DMS53 treated with DMSO at 0.1 percent for 48 hours (cell line): ENCODE data around the gene DENND1B.
A peak's percentile ranks its signal among the peaks of the same experiment; 100 is the strongest.

Experiments used
- DNase-seq: peaks from one replicate; lab custom pipeline; 2025; ENCODE audit not compliant: unreplicated experiment; lab: John Stamatoyannopoulos, UW

DENND1B gene

GRCh38 chr1:197775282-197776262, at the start of gene DENND1B:
DENND1B (minus strand) TSS chr1:197775480; CDS start chr1:197775155, 325 bp downstream.
- peak; percentile 58 for DNase-seq

DNA sequence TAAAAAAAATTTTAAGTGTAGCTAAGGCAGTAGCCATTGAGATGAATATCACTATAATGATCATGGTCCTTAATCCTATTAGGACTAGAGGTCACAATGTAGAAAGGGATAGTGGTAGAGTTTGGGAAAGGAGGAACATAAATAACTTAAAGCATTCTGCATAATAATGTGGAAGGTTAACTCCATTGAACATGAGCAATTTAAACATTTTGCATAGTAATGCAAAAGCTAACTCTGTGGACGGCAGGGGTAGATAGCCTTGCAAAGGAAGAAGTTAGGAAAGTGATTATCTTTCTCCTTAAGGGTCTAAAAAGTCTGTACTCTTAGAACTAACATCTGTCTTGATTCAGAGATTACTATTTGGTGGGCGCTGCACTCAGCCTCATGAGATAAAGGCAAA, 39.0 kb upstream of the DENND1B start:
- DNase-seq, result no peak

GRCh38 chr1:197813741-197814140, 38.5 kb upstream of the DENND1B start:
- no peak for DNase-seq

GRCh38 chr1:197811769-197812168, 36.5 kb upstream of the DENND1B start:
- DNase-seq, result no peak

GRCh38 chr1:197810812-197811211, 35.5 kb upstream of the DENND1B start:
- no peak for DNase-seq

DNA sequence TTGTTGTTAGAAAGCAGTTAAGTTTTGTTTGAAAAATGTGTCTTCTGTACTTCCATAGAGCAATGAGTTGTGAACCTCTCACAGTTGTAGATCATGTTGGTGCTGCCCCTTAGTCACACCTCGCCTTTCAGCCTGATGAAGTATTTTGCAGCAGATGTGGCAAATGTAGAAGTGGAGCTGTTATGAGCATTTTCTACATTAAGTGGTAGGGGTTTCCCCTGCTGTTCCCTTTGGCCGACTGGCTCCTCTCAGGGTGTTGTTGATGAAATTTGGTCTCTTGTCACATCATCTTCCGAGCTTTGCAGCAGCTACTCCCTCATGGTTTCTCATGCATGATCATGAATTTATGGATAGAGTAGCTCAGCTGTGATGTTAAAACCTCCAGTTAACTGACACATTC, 33.6 kb upstream of the DENND1B start:
- DNase-seq, result no peak

DNA sequence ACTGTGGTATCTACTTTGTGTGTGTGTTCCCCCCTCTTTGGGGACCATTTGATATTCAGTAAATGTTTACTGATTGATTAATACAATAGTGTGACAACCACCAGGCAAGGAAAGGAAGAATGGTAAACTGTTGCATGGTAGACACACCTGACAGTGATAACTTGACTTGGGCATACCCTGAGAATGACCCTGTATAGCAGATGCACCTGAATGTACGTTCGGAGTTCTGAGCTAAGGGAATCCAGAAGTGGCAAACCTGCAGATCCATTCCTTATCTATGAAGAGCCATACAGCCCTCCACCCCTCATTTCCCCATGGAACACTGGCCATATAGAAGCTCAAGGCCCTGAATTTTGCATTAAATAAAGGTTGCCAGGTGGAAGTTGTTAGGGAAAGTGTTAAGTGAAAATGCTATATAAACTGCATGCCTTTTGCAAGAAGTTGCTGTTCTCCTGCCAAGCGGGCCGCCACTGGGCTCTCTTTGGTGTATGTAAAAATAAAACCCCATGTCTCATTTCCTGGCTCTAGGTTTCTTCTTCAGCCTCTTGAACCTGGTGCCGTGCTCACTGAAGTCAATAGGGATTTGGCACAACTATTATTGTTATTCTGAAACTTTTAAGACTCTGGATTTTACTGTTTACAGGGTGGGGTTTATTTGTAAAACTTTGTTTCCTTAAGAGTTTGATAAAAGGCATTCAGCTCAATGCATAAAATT, 32.6 kb upstream of the DENND1B start:
- DNase-seq, result no peak

- no peak for DNase-seq
Observed at GRCh38 chr1:197807216-197807615, 31.9 kb upstream of the DENND1B start.

DNA sequence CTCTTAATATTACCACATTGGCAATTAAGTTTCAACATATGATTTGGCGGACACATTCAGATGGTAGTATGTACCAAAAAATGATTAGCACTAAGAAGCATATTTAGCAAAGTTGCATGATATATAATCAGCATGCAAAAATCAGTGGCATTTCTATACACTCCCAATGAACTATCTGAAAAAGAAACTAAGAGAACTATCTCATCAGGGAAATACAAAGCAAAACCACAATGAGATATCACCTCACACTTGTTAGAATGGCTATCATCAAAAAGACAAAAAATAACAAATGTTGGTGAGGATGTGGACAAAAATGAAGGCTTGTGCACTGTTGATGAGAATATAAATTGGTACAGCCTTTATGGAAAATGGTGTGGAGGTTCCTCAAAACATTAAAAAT, 31.4 kb upstream of the DENND1B start:
- no peak for DNase-seq

- no peak for DNase-seq
Observed at GRCh38 chr1:197801684-197802083, 26.4 kb upstream of the DENND1B start.

GRCh38 chr1:197801111-197801482, 25.8 kb upstream of the DENND1B start:
- DNase-seq, result no peak

DNA sequence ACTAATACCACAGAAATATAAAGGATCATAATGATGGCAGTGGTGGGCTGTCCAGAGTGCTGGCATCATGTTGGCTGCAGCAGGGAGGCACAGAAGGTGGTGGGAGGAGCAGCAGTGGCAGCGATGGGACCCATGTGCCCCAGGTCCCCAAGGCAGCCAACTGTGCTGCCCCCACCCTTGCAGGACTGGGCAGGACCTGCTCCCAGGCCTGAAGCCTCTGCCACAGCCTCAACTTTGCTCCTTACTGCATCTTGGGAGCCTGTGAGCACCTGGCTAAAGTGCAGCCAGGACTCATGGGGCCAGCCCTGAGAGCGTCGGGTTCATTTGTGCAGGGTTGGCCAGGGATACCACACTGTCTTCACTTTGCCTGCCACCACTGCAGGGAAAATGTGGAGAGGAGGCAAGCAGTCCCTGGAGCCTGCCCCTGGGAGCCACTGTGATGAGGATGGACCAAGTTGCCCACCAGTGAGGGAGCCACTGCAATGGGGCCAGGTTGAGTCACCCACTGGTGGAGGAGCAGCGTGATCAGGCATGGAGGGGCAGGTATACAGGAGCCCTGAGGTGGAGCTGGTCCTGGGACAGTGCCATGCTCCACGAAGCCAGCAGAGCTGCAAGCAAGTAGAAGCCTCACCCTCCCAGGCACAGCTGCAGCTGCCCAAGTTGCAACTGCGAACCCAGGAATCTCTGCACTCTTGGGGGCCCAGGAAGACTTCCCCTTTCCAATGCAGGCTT, 25.3 kb upstream of the DENND1B start:
- DNase-seq, result no peak

DNA sequence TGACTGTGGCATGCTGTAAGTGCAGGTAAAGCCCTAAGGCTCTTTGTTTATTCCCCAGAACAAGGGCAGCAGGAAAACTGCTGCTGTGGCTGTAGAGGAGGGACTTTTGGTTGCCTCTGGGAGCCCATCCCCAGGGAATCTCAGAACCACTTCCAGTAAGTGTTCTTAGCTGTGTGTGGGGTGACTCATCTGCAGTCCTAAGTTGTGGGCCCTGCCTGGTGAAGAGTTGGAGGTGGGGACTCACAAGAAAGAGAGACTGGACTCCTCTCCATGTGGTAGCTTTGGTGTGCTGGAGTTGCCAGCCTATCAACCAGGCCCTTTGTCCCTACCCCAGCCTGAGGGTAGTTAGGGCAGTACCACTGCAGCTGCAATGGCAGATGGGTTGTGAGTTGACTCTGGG, 24.0 kb upstream of the DENND1B start:
- DNase-seq, result no peak

DNA sequence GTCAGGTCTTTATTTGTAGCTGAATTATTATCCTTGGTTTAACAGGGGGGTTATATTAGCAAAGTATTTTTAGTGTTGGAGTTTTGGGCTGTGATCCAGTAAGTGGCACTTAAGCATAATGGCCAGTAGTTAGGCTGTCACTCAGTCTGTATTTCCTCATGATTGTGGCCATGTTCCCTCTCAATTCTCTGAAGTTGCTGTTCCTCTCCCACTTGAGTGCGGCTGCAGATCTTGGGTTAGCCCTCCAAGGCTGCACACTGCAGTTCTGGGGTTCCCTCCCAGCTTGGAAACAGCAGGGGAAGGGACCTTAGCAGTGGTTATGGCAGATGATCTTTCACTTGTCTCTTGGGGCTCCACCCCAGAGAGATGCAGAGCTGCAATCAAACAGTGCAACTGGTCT, 23.2 kb upstream of the DENND1B start:
- no peak for DNase-seq

GRCh38 chr1:197797010-197797409, 21.7 kb upstream of the DENND1B start:
- no peak for DNase-seq

- no peak for DNase-seq
Observed at GRCh38 chr1:197788741-197789739, 13.8 kb upstream of the DENND1B start.

DNA sequence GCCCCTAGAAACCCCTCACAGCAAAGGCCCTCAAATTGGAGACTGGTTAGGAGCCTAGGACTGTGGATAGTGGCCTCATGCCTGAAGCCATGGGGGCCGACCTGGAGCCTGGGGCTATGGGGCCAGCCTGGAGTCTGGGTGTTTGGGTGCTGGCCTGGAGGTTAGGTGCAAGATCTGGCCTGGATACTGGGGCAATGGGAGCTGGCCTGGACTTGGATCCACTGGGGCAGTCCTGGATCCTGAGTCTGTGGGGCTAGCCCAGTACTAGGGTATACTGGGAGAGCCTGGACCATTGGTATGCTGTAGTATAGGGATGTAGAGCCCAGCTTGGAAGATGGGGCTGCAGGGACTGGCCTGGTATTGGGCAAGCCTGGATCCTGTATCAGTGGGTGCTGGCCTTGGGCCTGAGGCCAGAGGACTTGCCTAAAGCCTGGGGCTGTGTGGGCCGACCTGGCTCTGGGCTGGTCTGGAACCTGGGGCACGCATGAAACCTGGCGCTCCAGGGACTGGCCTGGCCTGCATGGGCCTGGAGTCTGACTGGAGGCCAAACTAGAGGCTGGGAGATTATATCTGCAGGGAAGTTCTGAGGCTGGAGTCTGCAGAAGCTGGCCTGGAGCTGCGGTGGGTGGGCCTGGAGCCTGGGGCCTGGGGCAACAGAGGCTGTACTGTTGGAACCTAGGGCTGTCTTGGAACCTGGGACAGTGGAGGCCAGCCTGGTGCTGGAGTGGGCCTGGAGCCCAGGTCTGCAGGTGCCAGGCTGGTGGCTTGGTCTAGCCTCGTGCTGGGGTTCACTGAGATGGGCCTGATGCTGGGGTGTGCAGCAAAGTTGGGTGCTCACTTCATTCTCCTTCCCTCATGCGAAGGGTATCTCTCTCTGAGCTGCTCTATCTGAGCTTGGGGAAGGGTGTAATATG, 12.6 kb upstream of the DENND1B start:
- no peak for DNase-seq

DNA sequence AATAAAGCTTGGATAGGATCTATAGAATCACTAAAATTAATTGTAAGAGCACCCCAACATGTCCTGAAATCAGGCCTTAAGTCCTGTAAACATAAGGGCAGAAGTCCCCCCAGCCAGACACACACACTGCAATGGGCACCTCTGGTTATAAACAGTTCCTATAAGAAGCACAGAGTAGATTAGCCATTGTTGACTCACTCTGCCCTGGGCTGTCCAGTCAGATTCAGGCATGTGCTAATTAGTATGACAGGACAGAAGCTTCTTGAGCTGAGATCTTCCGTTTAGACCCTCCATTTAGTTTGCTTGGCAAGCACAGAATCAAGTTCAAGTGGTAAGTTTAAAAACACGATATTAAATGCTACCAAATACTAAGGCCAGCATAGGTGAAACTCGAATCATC, 11.8 kb upstream of the DENND1B start:
- no peak for DNase-seq

GRCh38 chr1:197786280-197786679, 11.0 kb upstream of the DENND1B start:
- no peak for DNase-seq
